HG02623 (cell line): Measurements from ENCODE around the gene MTUS2.

ENCODE experiments used
- ATAC-seq: cut with Tn5 transposase; IDR thresholded peaks from one replicate; pipeline ENCODE4 v1.9.1; 2021; ENCODE audit warnings: moderate library complexity; ENCODE audit not compliant: unreplicated experiment

MTUS2 gene

DNA sequence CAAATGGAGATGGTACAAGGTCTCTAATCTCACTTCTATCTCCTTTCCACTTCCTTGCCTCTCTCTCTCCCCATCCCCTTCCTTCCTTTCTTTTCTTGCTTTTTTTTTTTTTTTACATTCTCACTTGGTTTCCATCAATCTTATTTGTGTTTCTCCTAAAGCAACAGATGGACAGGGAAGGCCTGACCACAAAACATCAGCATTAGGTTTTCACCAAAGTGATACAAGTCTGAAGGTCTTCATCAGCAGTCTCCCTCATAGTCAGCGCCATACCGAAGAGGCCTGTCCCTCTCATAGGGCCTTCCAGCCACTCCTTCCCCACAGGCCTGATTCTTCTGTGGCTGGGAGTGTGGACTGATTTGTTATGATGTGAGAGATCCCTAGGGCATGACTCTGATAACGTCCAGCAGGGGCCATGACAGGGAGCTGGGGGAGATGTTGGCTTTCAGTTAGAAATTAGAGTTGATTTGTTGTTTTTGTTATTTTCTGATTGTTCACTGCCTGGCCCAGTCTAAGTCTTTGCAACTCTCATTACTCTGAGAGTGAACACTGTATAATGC is 616.7 kb downstream of the MTUS2 start:
- ATAC-seq, result no peak

DNA sequence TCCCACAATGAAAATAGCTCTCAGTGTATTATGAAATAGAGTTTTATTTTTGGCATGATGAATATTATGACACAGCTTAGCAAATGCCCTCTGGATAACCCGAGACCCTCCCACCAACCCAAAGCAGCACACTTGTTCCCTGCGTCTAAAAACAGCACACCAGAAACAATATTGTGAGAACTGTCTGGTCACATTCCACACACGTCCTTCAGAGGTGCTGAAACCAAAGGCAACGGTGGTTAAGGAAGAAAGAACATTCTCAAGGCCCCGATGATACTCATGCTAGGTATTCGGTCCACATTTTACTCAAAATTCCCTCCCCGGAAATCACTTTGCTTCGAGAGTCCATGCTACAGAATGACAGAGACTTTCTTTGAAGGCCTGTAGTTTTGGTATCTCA is 618.6 kb downstream of the MTUS2 start:
- no peak for ATAC-seq

DNA sequence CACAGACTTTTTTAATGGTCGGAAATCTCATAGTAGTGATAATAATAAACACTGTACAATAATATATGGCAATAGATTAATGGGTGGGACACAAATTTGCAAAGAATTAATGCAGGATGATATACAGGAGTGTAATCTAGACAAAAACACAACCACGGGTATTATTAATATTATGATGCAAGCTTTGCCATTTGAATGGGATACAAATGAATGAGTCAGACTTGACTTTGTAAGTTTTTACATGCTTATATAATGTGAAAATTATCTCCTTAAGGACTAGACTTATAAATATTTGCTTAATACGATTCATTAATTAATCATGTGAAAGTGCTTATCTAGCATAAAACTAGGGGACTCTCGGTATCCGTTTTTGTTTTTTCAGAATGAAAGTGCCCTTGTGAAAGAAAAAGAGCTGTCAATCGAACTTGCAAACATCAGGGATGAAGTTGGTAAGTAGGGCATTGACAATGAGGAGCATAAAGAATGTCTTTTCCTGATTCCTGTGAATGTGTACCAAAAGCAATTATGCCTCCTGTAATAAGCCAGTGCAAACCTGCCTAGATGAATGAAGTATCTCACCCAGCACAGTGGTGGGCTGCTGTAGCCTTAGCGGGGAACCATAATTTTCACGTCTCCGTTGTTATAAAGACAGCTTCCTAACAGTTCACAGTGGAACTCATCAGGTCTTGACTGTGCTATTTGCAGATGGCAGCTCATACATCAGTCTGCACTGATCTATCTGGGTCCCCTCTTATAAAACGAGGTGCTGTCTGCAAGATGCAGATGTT is 619.7 kb downstream of the MTUS2 start:
- no peak for ATAC-seq

DNA sequence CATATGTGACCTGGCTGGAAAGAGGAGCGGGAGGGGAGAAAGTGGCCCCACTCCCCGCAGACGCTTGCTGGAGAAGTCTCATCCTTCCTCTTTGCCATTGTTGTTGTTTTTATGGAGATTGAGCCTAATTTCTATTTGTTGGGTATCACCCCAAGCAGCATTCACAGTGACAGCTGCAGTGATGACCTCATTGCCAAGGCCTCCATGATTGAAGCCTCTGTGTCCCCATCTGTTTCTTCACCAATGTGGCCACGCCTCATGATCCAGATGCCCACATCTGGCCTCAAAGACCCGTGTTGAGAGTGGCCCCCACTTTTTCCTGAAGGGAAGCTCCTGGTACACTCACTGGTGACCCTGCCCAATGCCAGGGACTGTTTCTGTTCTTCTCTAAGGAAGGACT is 621.2 kb downstream of the MTUS2 start:
- no peak for ATAC-seq

DNA sequence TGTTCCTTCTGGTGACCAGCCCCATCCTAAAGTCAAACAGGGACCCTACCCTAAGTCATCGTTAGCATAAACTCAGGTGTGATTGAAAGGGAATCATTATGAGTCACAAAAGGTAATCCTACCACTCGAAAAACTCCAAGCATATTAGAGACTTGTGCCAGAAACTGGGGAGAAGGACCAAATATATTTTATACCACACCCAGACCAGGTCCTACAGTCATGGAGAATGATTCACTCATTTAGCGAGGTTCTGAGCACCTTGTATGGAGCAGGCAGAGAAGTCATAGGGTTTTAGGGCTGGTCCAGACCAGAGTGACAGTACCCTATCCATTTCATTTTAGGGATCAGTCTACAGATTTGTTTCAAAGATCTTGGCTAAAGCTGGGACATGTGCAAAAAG is 625.9 kb downstream of the MTUS2 start:
- ATAC-seq, result no peak

DNA sequence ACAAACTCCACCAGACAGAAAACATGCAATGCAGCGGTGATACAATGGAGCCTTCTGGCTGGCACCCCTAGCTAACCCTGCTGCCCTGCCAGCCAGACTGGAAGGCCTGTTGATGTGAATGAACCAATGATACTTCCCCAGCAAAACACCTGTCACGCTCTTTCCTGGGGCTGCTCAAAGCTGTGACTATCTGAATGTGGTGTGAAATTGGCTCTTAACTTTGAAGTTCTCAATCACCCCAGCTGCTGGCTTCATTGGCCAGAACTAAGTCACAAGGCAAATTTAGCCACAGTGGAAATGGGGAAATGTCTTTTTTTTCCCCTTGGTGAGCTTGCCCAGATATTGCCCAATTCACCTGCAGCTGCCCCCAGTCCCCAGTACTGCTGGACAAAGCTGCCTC is 628.0 kb downstream of the MTUS2 start:
- no peak for ATAC-seq

DNA sequence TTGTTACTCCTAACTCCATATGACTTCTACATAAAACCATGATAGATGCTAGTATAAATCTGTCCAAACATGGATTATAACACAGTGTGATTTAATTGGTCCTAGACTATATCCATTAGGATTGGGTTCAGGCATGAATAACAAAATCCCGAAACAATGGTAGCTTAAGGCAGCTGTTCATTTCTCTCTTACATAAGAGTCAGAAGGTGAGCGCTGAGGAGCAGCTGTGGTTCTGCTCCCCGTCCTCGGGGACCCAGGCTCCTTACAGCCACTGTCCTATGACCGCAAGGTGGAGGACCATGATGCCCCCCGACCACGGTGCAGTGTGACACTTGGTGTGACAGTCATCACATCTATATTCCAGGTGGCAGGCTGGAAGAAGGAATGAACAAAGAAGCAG is 629.6 kb downstream of the MTUS2 start:
- ATAC-seq, result no peak

DNA sequence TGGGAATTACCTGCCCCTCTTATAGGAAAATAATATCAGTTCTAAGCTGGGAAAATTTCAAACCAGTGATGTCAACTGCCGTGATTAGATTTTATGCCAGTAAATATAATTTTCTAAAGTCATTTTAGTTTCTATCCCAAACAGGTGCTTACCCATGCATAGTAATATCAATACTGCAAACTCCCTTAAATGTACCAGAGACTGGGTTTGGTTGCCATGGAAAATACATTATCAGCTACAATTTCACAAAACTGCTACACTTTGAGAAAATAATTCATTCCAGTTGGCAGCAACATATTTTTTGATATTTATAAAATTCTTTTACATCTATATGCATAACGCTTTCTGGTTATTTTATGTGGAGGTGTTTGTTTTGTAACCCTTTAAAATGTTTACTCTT is 631.8 kb downstream of the MTUS2 start:
- no peak for ATAC-seq

DNA sequence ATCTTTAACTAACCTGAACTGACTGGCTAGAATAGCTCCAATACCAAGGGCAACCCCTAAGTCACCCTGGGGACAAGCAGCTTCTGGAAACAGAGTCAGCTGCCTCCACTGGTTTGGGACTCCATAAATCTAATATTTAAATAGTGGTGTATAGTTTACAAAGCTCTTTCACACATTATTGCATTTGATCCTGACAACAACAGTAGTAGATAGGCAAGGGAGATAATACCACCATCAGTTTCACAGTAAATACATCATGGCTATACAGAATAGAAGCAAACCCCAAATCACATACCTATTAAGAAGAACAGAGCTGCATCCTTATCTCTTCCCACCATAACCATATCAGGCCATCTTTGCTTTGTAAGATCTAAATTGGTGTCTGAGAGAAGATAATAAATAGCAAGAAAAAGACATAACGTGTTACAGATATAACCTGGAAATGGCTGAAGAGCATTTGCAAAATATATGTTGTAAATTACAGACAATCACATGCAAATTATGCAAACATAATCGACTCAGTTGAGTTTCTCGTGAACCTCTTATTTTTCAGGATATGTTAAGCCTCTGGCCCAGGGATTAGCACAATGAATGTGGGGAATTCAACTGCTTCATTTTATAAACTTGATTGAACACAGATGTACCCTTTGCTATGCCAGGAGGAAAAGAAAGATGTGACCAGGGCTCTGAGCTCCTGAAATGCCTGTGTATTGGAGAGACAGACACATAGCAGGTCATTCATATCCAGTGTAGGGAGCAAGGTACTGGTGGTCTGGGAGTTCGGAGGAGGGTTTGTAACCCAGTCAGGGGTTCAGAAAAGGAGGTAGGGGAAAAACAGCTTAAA is 632.9 kb downstream of the MTUS2 start:
- ATAC-seq, result no peak

DNA sequence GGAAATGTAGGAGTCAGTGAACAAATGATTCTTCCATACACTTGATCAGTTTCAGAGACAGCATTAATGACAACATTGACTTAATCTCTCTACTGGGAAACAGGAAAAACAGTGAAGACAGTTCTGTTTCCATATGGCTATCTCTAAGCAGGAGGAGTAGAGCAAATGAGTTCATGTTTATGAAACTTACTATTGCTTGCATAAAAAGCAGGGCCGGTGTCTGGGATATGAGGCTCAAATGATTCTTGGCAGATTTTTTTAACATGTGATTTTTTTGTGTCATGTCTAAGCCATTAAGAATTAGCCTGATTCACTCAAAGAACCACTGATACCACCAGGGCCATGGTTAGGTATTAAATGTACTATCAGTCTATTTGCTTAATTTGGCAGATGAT is 633.5 kb downstream of the MTUS2 start:
- no peak for ATAC-seq

DNA sequence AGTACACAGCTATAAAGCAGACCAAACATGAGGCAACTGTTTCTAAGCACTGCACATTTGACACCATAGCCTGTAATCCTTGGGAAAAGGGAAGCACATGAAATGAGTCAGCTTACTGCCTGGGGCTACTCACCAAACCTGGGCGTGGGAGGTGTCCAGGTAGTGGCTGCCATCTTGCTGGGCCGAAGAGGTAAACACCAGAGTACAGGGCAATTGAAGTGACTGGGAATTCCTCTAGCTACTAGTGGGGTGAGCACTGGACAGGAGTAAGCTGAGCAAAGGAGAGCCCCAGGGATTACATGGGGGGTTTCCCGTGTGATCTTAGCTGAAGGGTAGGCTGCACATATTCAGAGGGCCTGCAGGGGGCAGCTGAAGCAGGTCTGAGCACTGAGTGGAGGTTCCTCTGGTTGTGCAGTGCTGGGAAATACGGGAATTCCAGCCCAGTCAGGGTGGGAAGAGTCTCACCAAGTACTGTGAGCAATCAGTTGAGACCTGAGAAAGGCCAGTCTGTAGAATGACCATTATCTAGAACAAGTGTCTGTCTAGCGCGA is 634.9 kb downstream of the MTUS2 start:
- ATAC-seq, result peak; percentile 70

DNA sequence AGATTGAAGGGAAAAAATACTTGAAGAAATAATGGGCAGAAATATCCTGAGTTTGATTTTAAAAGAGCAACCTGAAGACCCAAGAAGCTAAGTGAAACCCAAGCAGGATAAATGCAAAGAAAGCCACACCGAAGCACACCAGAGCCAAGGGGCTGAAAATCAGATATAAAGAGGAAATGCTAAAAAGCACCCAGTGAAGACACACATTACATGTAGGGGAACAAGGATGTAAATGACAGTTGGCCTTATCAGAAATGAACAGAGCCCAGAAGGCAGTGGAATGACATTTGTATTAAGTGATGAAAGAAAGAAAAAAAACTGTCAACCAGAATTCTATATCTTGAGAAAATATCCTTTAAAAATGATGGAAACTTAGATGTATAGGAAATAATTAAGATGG is 636.3 kb downstream of the MTUS2 start:
- ATAC-seq, result no peak

DNA sequence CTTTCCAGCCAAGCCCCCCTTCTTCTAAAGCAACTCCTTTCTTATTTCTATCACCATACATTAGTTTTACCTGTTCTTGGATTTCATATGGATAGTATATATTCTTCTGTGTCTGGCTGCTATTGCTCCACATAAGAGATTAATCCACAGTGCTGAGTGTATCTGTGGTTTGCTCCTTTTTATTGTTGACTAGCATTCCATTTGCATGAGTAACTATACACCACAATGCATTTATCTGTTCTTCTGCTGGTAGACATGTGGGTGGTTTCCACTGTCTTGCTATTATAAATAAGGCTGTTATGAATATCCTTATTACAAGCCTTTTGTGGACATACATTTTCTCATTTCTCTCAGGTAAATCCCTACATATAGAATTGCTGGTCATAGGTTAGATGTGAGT is 637.2 kb downstream of the MTUS2 start:
- no peak for ATAC-seq

DNA sequence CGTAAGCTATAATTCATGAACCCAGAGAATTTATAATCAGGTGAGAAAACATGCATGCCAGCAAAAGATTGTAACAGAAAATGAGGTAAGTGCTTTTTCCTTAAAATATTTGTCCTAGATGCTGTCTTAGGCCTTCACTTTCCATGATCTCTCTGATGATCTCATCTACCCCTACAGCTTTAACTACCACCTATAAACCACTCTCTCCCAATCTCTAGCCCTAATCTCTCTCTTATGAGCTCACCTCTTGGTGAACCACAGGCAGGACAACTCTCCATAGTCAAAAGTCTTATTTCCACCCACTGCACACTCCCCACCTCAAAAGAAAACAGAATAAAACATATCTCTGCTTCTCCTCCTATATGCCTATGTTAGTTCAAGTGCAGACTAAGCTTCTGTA is 638.3 kb downstream of the MTUS2 start:
- ATAC-seq, result no peak

DNA sequence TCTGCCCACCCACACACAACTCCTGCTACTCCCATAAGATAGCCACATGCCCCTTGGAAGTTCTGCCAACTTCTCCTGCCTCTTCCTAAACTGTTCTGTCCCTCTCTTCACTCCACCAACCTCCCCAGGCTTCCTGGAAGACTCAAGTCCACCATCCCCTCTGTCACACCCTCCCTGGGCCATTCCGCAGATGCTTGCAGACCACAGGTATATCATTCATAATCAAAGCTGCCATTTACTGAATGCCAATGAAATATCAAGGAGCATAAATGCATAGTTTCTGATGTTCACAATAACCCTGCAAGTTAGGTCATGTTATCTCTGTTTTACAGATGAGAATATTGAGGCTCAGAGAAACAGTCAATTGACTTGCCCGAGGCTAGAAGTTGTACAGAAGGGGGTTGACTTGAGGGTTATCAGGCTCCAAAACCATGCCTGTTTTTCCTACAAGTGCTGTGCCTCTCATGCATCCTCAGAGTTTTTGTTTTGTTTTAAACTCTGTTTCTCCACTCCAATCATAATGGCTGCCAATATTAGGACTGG is 639.7 kb downstream of the MTUS2 start:
- ATAC-seq, result no peak

DNA sequence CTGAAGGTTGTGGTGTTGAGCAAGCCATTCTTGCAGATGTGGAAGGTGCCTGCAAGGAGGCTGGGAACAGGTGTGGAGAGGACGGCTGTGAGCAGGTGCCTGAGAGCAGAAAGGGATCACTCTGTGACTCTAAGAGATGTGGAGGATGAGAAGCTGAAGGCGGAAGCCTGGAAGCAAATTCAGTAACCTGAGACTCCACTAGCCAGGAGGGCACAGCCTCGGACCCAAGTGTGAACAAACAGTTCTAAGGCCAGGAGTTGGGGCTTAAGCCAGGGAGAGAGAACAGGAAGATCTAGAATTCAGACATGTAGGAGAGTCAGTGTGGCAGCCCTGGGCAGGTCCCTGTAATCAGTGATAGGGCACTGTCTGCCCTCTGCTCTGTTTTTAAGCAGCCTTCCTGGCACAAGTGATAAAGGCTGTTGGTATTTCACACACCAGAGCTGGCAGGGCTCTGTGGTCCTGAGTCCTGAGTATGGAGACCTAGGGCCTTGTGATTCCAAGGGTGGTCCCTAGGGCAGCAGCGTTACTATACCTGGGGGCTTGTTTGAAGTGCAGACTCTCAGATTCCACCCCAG is 644.1 kb downstream of the MTUS2 start:
- ATAC-seq, result no peak

DNA sequence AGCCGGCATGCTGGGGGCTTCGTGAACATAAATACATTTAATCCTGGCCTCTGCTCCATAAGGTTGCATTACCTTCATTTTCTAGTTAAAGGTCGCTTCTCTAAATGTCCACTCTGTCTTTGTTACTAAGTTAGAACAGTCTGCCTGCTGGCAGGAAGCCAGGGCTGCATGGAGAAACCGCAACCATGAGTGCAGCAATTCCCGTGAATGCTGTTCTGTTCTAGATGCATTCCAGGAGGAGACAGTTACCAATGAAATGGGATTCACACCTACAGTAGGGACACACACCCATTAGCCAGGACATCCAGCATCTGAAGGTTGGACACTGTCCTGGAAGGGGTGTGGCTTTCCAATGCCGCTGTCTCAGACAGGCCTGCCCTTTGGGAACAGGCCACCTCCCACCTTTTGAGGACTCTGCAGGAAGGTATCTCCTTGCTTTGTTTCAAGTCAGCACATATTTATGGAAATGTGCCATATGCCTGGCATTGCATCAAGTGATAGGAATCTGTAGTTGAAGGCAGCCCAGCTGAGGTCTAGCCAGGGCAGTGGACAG is 645.7 kb downstream of the MTUS2 start:
- ATAC-seq, result no peak

DNA sequence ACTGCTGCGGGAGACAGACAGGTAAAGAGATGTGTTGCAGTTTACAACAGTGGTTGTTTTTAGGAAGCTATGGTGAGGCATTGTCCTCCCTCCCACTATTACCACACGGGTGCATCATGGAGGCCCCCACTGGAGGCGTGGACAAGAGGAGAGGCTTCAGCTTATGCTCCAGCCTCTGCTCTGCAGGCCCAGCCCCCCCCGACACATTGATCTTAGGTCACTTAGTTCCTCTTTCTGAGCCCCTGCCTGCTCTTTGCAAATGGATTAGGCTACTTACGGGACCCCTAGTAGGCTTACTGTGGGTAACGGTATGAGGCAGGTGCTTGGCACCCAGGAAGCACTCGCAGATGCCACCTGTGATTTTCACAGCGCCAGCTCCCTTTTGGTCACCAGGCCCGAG is 651.4 kb downstream of the MTUS2 start:
- ATAC-seq, result no peak

DNA sequence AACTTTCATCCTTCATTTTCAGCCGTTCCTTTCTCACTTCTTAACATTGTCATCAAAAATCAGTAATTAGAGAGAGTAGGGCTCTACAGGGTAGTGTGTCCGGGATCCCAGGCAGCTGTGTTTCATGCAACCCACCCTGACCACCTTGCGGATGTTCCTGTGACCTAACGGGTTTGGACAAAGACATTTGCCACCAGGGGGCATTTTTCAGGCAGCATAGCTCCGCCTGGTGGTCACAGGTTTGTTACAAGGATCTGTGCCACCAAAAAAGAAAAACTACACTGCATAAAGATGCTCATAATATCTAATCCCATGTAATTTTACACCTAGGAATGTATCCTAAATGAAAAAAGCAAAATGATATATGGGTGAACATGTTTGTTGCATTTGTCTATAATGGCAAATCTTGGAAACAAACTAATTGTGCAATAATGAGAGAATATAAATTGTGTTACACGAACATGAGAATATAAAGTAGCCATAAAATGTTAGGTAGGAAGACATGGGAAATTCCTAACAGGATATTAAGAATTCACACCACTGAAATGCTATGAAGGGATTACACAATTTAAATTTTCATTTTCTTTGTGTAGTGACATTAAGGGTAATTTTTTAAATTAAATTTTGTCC is 652.3 kb downstream of the MTUS2 start:
- ATAC-seq, result no peak

DNA sequence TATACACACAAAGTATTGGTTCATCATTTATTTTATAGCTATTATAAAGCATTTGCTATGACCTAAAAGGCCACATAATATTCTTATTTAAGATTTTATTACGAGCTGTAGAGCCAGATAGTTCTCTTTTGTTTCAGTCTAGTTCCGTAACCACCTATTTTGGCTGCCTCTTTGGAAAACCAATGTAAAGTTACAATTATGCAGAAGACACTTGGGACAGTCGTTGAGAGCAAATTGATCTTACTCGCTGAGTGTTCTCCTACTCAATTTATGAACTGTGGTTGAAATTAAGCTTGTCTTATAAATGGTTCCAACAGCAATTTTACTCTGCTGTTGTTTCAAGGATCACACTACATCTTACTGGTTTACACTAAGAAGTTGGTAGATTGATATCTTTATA is 653.0 kb downstream of the MTUS2 start:
- no peak for ATAC-seq
